ENCODE data around the gene PTPN18.

PTPN18 gene

GRCh38 chr2:130372833-130373807 is 17.3 kb downstream of the PTPN18 start:
- peak overlapping the region; percentile 88 for H3K27ac ChIP-seq (ENCODE audit: low read depth, low read length)
- H3K4me3 ChIP-seq (ENCODE audit: low read length): peak overlapping the region; percentile 82
- H3K27me3 ChIP-seq (ENCODE audit: control insufficient read depth, insufficient read depth, low read length): no peaks in the 10 kb centered on the region
- peaks cover 8% of the 10 kb centered on the region for H3K4me1 ChIP-seq (ENCODE audit: control insufficient read depth, insufficient read depth, low read length)
- H3K36me3 ChIP-seq (ENCODE audit: control insufficient read depth, insufficient read depth, low read length): peaks cover 4% of the 10 kb centered on the region
- peak overlapping the region; percentile 42 for H3K9ac ChIP-seq (ENCODE audit: low read length)

GRCh38 chr2:130373808-130374365 is 18.0 kb downstream of the PTPN18 start:
- Histone ChIP-seq H3K27me3 (ENCODE audit: control insufficient read depth, insufficient read depth, low read length) (no peaks in the 10 kb centered on the region), H3K9ac (ENCODE audit: low read length) (peak overlapping the region; percentile 12), H3K36me3 (ENCODE audit: control insufficient read depth, insufficient read depth, low read length) (peaks cover 4% of the 10 kb centered on the region), H3K4me3 (ENCODE audit: low read length) (no peak overlapping the region), H3K4me1 (ENCODE audit: control insufficient read depth, insufficient read depth, low read length) (peaks cover 8% of the 10 kb centered on the region), H3K27ac (ENCODE audit: low read depth, low read length) (no peak overlapping the region)

GRCh38 chr2:130374587-130375290 is 18.9 kb downstream of the PTPN18 start:
- H3K27ac ChIP-seq (ENCODE audit: low read depth, low read length): no peak overlapping the region

GRCh38 chr2:130375291-130376266 is 19.7 kb downstream of the PTPN18 start:
- Histone ChIP-seq H3K9ac (ENCODE audit: low read length) (no peak overlapping the region), H3K27ac (ENCODE audit: low read depth, low read length) (no peak overlapping the region), H3K4me3 (ENCODE audit: low read length) (no peak overlapping the region), H3K36me3 (ENCODE audit: control insufficient read depth, insufficient read depth, low read length) (peaks cover 4% of the 10 kb centered on the region), H3K27me3 (ENCODE audit: control insufficient read depth, insufficient read depth, low read length) (no peaks in the 10 kb centered on the region), H3K4me1 (ENCODE audit: control insufficient read depth, insufficient read depth, low read length) (peaks cover 8% of the 10 kb centered on the region)

More at GRCh38 chr2:130374587-130375290, 18.9 kb downstream of the PTPN18 start:
- Histone ChIP-seq H3K4me1 (ENCODE audit: control insufficient read depth, insufficient read depth, low read length) (peaks cover 8% of the 10 kb centered on the region), H3K4me3 (ENCODE audit: low read length) (no peak overlapping the region), H3K9ac (ENCODE audit: low read length) (no peak overlapping the region), H3K36me3 (ENCODE audit: control insufficient read depth, insufficient read depth, low read length) (peaks cover 4% of the 10 kb centered on the region), H3K27me3 (ENCODE audit: control insufficient read depth, insufficient read depth, low read length) (no peaks in the 10 kb centered on the region)

- H3K27ac ChIP-seq (ENCODE audit: low read depth, low read length): no peak overlapping the region
- no peak overlapping the region for H3K4me3 ChIP-seq (ENCODE audit: low read length)
These were observed 20.8 kb downstream of the PTPN18 start for GRCh38 chr2:130376433-130377293.

GRCh38 chr2:130377491-130377890 is 21.6 kb downstream of the PTPN18 start:
- H3K9ac ChIP-seq (ENCODE audit: low read length): no peak overlapping the region
- no peak overlapping the region for H3K27ac ChIP-seq (ENCODE audit: low read depth, low read length)
- H3K36me3 ChIP-seq (ENCODE audit: control insufficient read depth, insufficient read depth, low read length): peaks cover 4% of the 10 kb centered on the region
- H3K4me3 ChIP-seq (ENCODE audit: low read length): no peak overlapping the region
- no peaks in the 10 kb centered on the region for H3K27me3 ChIP-seq (ENCODE audit: control insufficient read depth, insufficient read depth, low read length)
- H3K4me1 ChIP-seq (ENCODE audit: control insufficient read depth, insufficient read depth, low read length): peaks cover 5% of the 10 kb centered on the region

More at GRCh38 chr2:130376433-130377293, 20.8 kb downstream of the PTPN18 start:
- H3K36me3 ChIP-seq (ENCODE audit: control insufficient read depth, insufficient read depth, low read length): peaks cover 4% of the 10 kb centered on the region
- H3K9ac ChIP-seq (ENCODE audit: low read length): no peak overlapping the region
- peaks cover 5% of the 10 kb centered on the region for H3K4me1 ChIP-seq (ENCODE audit: control insufficient read depth, insufficient read depth, low read length)
- H3K27me3 ChIP-seq (ENCODE audit: control insufficient read depth, insufficient read depth, low read length): no peaks in the 10 kb centered on the region

- no peak overlapping the region for H3K27ac ChIP-seq (ENCODE audit: low read depth, low read length)
- peaks cover 3% of the 10 kb centered on the region for H3K4me1 ChIP-seq (ENCODE audit: control insufficient read depth, insufficient read depth, low read length)
- peaks cover 4% of the 10 kb centered on the region for H3K36me3 ChIP-seq (ENCODE audit: control insufficient read depth, insufficient read depth, low read length)
- H3K4me3 ChIP-seq (ENCODE audit: low read length): no peak overlapping the region
- H3K9ac ChIP-seq (ENCODE audit: low read length): no peak overlapping the region
- H3K27me3 ChIP-seq (ENCODE audit: control insufficient read depth, insufficient read depth, low read length): no peaks in the 10 kb centered on the region
These were observed 22.5 kb downstream of the PTPN18 start for GRCh38 chr2:130378206-130378897.

GRCh38 chr2:130378898-130379214 is 23.0 kb downstream of the PTPN18 start:
- H3K27me3 ChIP-seq (ENCODE audit: control insufficient read depth, insufficient read depth, low read length): no peaks in the 10 kb centered on the region
- H3K9ac ChIP-seq (ENCODE audit: low read length): no peak overlapping the region
- peaks cover 4% of the 10 kb centered on the region for H3K36me3 ChIP-seq (ENCODE audit: control insufficient read depth, insufficient read depth, low read length)
- H3K4me3 ChIP-seq (ENCODE audit: low read length): no peak overlapping the region
- H3K27ac ChIP-seq (ENCODE audit: low read depth, low read length): no peak overlapping the region
- no peaks in the 10 kb centered on the region for H3K4me1 ChIP-seq (ENCODE audit: control insufficient read depth, insufficient read depth, low read length)

GRCh38 chr2:130380096-130380934 is 24.5 kb downstream of the PTPN18 start:
- Histone ChIP-seq H3K36me3 (ENCODE audit: control insufficient read depth, insufficient read depth, low read length) (peaks cover 4% of the 10 kb centered on the region), H3K9ac (ENCODE audit: low read length) (no peak overlapping the region), H3K27ac (ENCODE audit: low read depth, low read length) (no peak overlapping the region), H3K27me3 (ENCODE audit: control insufficient read depth, insufficient read depth, low read length) (no peaks in the 10 kb centered on the region), H3K4me3 (ENCODE audit: low read length) (no peak overlapping the region), H3K4me1 (ENCODE audit: control insufficient read depth, insufficient read depth, low read length) (no peaks in the 10 kb centered on the region)

- Histone ChIP-seq H3K27me3 (ENCODE audit: control insufficient read depth, insufficient read depth, low read length) (no peaks in the 10 kb centered on the region), H3K4me3 (ENCODE audit: low read length) (no peak overlapping the region), H3K4me1 (ENCODE audit: control insufficient read depth, insufficient read depth, low read length) (no peaks in the 10 kb centered on the region), H3K27ac (ENCODE audit: low read depth, low read length) (no peak overlapping the region), H3K36me3 (ENCODE audit: control insufficient read depth, insufficient read depth, low read length) (peaks cover 2% of the 10 kb centered on the region), H3K9ac (ENCODE audit: low read length) (no peak overlapping the region)
These were observed 25.3 kb downstream of the PTPN18 start for GRCh38 chr2:130381145-130381544.
